ENCODE measurements around the gene SFSWAP.

Gene SFSWAP

GRCh38 chr12:131766382-131767107 lies 55.7 kb downstream of the SFSWAP start:
- peaks cover 55% of the 10 kb centered on the region for H3K36me3 ChIP-seq
- H3K4me3 ChIP-seq (ENCODE audit: low read depth, low read length): no peak overlapping the region
- no peaks in the 10 kb centered on the region for H3K9me3 ChIP-seq (ENCODE audit: severe bottlenecking)
- TF ChIP-seq, protein P1, sequence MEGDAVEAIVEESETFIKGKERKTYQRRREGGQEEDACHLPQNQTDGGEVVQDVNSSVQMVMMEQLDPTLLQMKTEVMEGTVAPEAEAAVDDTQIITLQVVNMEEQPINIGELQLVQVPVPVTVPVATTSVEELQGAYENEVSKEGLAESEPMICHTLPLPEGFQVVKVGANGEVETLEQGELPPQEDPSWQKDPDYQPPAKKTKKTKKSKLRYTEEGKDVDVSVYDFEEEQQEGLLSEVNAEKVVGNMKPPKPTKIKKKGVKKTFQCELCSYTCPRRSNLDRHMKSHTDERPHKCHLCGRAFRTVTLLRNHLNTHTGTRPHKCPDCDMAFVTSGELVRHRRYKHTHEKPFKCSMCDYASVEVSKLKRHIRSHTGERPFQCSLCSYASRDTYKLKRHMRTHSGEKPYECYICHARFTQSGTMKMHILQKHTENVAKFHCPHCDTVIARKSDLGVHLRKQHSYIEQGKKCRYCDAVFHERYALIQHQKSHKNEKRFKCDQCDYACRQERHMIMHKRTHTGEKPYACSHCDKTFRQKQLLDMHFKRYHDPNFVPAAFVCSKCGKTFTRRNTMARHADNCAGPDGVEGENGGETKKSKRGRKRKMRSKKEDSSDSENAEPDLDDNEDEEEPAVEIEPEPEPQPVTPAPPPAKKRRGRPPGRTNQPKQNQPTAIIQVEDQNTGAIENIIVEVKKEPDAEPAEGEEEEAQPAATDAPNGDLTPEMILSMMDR (IDR thresholded peaks at IDR 0.05; ENCODE audit: low read depth, low read length): no peak
- DNase-seq: no peak
- no peak overlapping the region for H3K27ac ChIP-seq
- H3K27me3 ChIP-seq (ENCODE audit: insufficient read depth, low read depth, severe bottlenecking): no peaks in the 10 kb centered on the region

DNA sequence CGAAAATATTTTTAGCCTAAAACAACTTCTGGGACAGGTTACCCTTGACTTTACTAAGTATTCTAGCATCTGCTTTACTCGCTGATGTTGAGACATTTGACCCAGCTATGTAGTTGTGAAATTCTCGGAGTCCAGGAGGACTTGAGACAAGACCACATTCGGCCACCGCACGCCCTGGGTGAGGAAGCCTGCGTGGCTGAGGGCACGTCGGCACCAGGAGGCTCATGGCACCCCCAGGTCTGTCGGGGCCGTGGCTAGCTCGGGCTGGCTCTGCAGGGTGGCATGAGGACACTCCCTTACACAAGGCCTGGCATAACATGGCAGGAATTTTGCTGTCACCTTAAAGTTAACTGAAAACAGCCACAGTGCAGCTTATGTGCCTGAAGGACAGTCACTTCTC lies 59.2 kb downstream of the SFSWAP start:
- H3K9me3 ChIP-seq (ENCODE audit: severe bottlenecking): no peaks in the 10 kb centered on the region
- H3K27ac ChIP-seq: no peak overlapping the region
- H3K36me3 ChIP-seq: peaks cover 52% of the 10 kb centered on the region
- TF ChIP-seq, protein P1 (IDR thresholded peaks at IDR 0.05; ENCODE audit: low read depth, low read length): no peak
- no peak for DNase-seq
- no peaks in the 10 kb centered on the region for H3K27me3 ChIP-seq (ENCODE audit: insufficient read depth, low read depth, severe bottlenecking)
- no peak overlapping the region for H3K4me3 ChIP-seq (ENCODE audit: low read depth, low read length)

GRCh38 chr12:131771965-131772364 lies 61.1 kb downstream of the SFSWAP start:
- Histone ChIP-seq H3K9me3 (ENCODE audit: severe bottlenecking) (no peaks in the 10 kb centered on the region), H3K27me3 (ENCODE audit: insufficient read depth, low read depth, severe bottlenecking) (no peaks in the 10 kb centered on the region), H3K27ac (no peak overlapping the region), H3K36me3 (peaks cover 42% of the 10 kb centered on the region), H3K4me3 (ENCODE audit: low read depth, low read length) (no peak overlapping the region)
- TF ChIP-seq, protein P1 (IDR thresholded peaks at IDR 0.05; ENCODE audit: low read depth, low read length): no peak
- no peak for DNase-seq

- Histone ChIP-seq H3K36me3 (peaks cover 38% of the 10 kb centered on the region), H3K27ac (no peak overlapping the region), H3K9me3 (ENCODE audit: severe bottlenecking) (no peaks in the 10 kb centered on the region), H3K27me3 (ENCODE audit: insufficient read depth, low read depth, severe bottlenecking) (no peaks in the 10 kb centered on the region), H3K4me3 (ENCODE audit: low read depth, low read length) (no peak overlapping the region)
- no peak for DNase-seq
- TF ChIP-seq, protein P1 (IDR thresholded peaks at IDR 0.05; ENCODE audit: low read depth, low read length): no peak
Measured at GRCh38 chr12:131773582-131774221, 62.8 kb downstream of the SFSWAP start.

- Histone ChIP-seq H3K27ac (no peak overlapping the region), H3K4me3 (ENCODE audit: low read depth, low read length) (no peak overlapping the region), H3K9me3 (ENCODE audit: severe bottlenecking) (no peaks in the 10 kb centered on the region), H3K36me3 (peaks cover 43% of the 10 kb centered on the region), H3K27me3 (ENCODE audit: insufficient read depth, low read depth, severe bottlenecking) (no peaks in the 10 kb centered on the region)
- TF ChIP-seq, protein P1 (IDR thresholded peaks at IDR 0.05; ENCODE audit: low read depth, low read length): no peak
- no peak for DNase-seq
Measured at GRCh38 chr12:131774576-131775391, 63.9 kb downstream of the SFSWAP start.
